Endothelial cell of umbilical vein (primary cell): ENCODE measurements around the gene LHX3. TPM values are rescaled to one million over a fixed set of nuclear protein-coding genes. Genes with fewer than 3 reads are reported as not detected.

ENCODE experiments used
- BruUV-seq: library from RNA; stranded (reverse); fragments of 400-500 nt; replicated peaks from 2 replicates; lab custom pipeline; 2021; lab: Mats Ljungman, UMichigan
- CTCF ChIA-PET: fragments of 300-600, 350-600 bp; sonication (Branson Sonifier 250); formaldehyde crosslinking; loops from one replicate; lab custom pipeline; 2021; ENCODE audit warnings: antibody characterized with exemption, inconsistent platforms; lab: Charles Lee
- POLR2A ChIA-PET: fragments of 300-600, 350-600 bp; sonication (Branson Sonifier 250); formaldehyde crosslinking; loops from one replicate; lab custom pipeline; 2021; ENCODE audit warnings: antibody characterized with exemption, inconsistent platforms; lab: Charles Lee
- DNase-seq: peaks from one replicate; pipeline ENCODE4 v3.0.0-alpha.2; 2011; ENCODE audit warnings: low read depth, low spot score
- FAIRE-seq: peaks from 2 replicates; lab custom pipeline; 2011; peaks lifted over from hg19 to GRCh38; lab: Jason Lieb, UNC
- H2AFZ ChIP-seq: 2 replicates; pipeline ENCODE4 v1.6.0; 2012; ENCODE audit warnings: low read depth, low read length, control low read depth, inconsistent platforms
- H3K27ac ChIP-seq: 2 replicates; pipeline ENCODE4 v1.5.1; 2011; ENCODE audit warnings: low read depth, mild to moderate bottlenecking, control low read depth, low read length, moderate library complexity; ENCODE audit not compliant: insufficient read depth
- H3K27me3 ChIP-seq, 2 experiments: 2 replicates each; pipeline versions ENCODE4 v1.6.0 to v1.6.1; 2011; ENCODE audit warnings: low read length in 2 of 2, mixed read lengths in 1 of 2; ENCODE audit not compliant: control insufficient read depth in 2 of 2, insufficient read depth in 2 of 2
- H3K36me3 ChIP-seq, 2 experiments: 2 replicates in 1 of 2; 3 replicates in 1 of 2; pipeline ENCODE4 v1.5.1; 2011; ENCODE audit warnings: low read length in 2 of 2, mild to moderate bottlenecking in 1 of 2, moderate library complexity in 1 of 2; ENCODE audit not compliant: control insufficient read depth in 2 of 2, insufficient read depth in 2 of 2; ENCODE audit errors: extremely low read depth in 1 of 2
- H3K4me1 ChIP-seq: 3 replicates; pipeline ENCODE4 v1.5.1; 2011; ENCODE audit warnings: mild to moderate bottlenecking, low read length; ENCODE audit not compliant: control insufficient read depth, insufficient read depth; ENCODE audit errors: extremely low read depth
- H3K4me2 ChIP-seq: 2 replicates; pipeline ENCODE4 v1.6.1; 2011; ENCODE audit warnings: low read length, control low read depth, mixed read lengths; ENCODE audit not compliant: insufficient read depth
- H3K4me3 ChIP-seq, 3 experiments: fragments of 200-600 bp in 1 of 3; sonication (generic), shearing (Covaris generic) in 1 of 3; replicated peaks in 1 of 3; 2 replicates each; pipeline ENCODE4 v1.5.1; 2011 to 2016; ENCODE audit warnings: control low read depth in 3 of 3, low read length in 3 of 3, mild to moderate bottlenecking in 2 of 3, inconsistent platforms in 1 of 3, low read depth in 1 of 3, moderate library complexity in 1 of 3; ENCODE audit not compliant: insufficient read depth in 1 of 3
- H3K79me2 ChIP-seq: 2 replicates; pipeline ENCODE4 v1.6.0; 2012; ENCODE audit warnings: low read length, inconsistent platforms; ENCODE audit not compliant: control insufficient read depth, insufficient read depth
- H3K9ac ChIP-seq: replicated peaks from 2 replicates; pipeline ENCODE3; 2011; ENCODE audit warnings: low read length, control low read depth; ENCODE audit not compliant: insufficient read depth; ENCODE audit errors: extremely low read depth
- H3K9me1 ChIP-seq: replicated peaks from 3 replicates; pipeline ENCODE4 v1.6.0; 2011; ENCODE audit warnings: mild to moderate bottlenecking, low read length; ENCODE audit not compliant: control insufficient read depth, insufficient read depth; ENCODE audit errors: extremely low read depth
- H3K9me3 ChIP-seq: replicated peaks from 2 replicates; pipeline ENCODE4 v1.5.1; 2012; ENCODE audit warnings: low read length, inconsistent platforms; ENCODE audit not compliant: control insufficient read depth, insufficient read depth
- H4K20me1 ChIP-seq: replicated peaks from 2 replicates; pipeline ENCODE3; 2011; ENCODE audit warnings: mild to moderate bottlenecking, low read length; ENCODE audit not compliant: control insufficient read depth, insufficient read depth; ENCODE audit errors: extremely low read depth
- CTCF ChIP-seq, 2 donors: IDR thresholded peaks; 1 replicate in 1 of 2; 2 replicates in 1 of 2; pipeline ENCODE4 v1.5.1; 2011; ENCODE audit warnings: low read length in 2 of 2, mild to moderate bottlenecking in 2 of 2, moderate library complexity in 2 of 2, control low read depth in 1 of 2, inconsistent platforms in 1 of 2, low read depth in 1 of 2; ENCODE audit not compliant: insufficient read depth in 1 of 2; ENCODE audit errors: extremely low read depth in 1 of 2
- EZH2 ChIP-seq: IDR thresholded peaks from 2 replicates; pipeline ENCODE4 v1.6.1; 2012; ENCODE audit warnings: borderline replicate concordance, low read depth, mild to moderate bottlenecking, moderate library complexity, low read length, inconsistent platforms; ENCODE audit not compliant: severe bottlenecking
- FOS ChIP-seq: IDR thresholded peaks from 2 replicates; pipeline ENCODE4 v1.6.1; 2011; ENCODE audit warnings: mild to moderate bottlenecking, low read length, moderate library complexity, borderline replicate concordance; ENCODE audit not compliant: insufficient read depth
- GATA2 ChIP-seq: IDR thresholded peaks from 2 replicates; pipeline ENCODE4 v1.7.0; 2011; ENCODE audit warnings: low read depth, mild to moderate bottlenecking, moderate library complexity, mixed read lengths, low read length; ENCODE audit not compliant: insufficient read length, insufficient read depth
- JUN ChIP-seq: IDR thresholded peaks from 2 replicates; pipeline ENCODE4 v1.6.1; 2011; ENCODE audit warnings: borderline replicate concordance, low read depth; ENCODE audit not compliant: insufficient read length, insufficient read depth
- MAX ChIP-seq: IDR thresholded peaks from 2 replicates; pipeline ENCODE4 v1.6.1; 2011; ENCODE audit not compliant: insufficient read depth, insufficient read length
- MYC ChIP-seq: IDR thresholded peaks from one replicate; pipeline ENCODE4 v1.6.1; 2011; ENCODE audit warnings: mild to moderate bottlenecking, low read depth, low read length
- POLR2A ChIP-seq: IDR thresholded peaks from 2 replicates; pipeline ENCODE4 v1.6.1; 2012; ENCODE audit warnings: low read depth, mild to moderate bottlenecking, control low read depth, low read length
- POLR2AphosphoS5 ChIP-seq: IDR thresholded peaks from 2 replicates; pipeline ENCODE4 v1.6.1; 2012; ENCODE audit warnings: low read depth, mild to moderate bottlenecking, control low read depth, low read length, moderate library complexity; ENCODE audit not compliant: insufficient read depth
- dilution Hi-C: fragments of 300-500 bp; cut with MboI; formaldehyde crosslinking; loops from one replicate; pipeline ENCODE4 v1.15.0; 2019; ENCODE audit warnings: low sequenced_read_pairs; ENCODE audit not compliant: extremely low pct_ligation_motif_present
- intact Hi-C: fragments of 100-400 bp; cut with micrococcal nuclease; formaldehyde crosslinking; loops from one replicate; pipeline ENCODE4 v1.10.0; 2022
- polyA plus RNA-seq, 4 experiments: library from polyadenylated mRNA; depleted of rRNA in 3 of 4; stranded (reverse) in 3 of 4; unstranded in 1 of 4; fragments of >200 nt; gene quantifications; 2 replicates each; pipeline versions ENCODE4 v1.2.1 to v1.2.3, GENCODE V29; 2011 to 2012; ENCODE audit warnings: missing spikeins in 1 of 4
- total RNA-seq: library from RNA; stranded (reverse); gene quantifications from 2 replicates; pipeline ENCODE4 v1.2.3, GENCODE V29; 2021

The LHX3 gene
- total and polyA plus RNA-seq, 2 donors (not counting 3 experiments of a cell fraction or from before 2014, with no cell fraction given) = not detected

DNA sequence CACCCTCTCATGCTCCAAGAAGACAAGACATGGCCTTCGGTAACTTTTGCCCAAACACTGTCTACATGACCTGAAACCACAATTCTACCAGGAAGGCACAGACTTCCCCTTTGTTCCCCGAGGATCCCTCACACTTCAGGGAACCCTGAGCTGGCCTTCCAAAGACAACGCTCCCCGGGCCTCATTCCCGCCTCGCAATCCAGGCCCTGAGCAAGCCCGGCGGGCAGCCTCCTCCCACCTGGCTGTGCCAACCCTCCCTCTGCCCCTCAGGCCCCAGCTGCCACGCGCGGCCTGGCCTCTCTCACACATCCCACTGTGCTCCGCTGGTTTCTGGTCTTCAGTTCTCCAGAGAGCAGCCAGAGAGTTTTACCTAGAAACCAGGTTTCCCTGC, 33.4 kb upstream of the LHX3 start:
- no peak for DNase-seq
- Histone ChIP-seq H3K27me3 (no peaks in the 10 kb centered on the region), H3K9me1 (no peaks in the 10 kb centered on the region), H3K9ac (no peak overlapping the region), H3K4me1 (no peaks in the 10 kb centered on the region), H3K79me2 (peaks cover 10% of the 10 kb centered on the region), H3K4me2 (no peak overlapping the region), H3K4me3 (no peak overlapping the region), H3K9me3 (no peaks in the 10 kb centered on the region), H4K20me1 (no peaks in the 10 kb centered on the region), H3K27ac (no peak overlapping the region), H3K36me3 (peaks cover 0 to 7% of the 10 kb centered on the region in 2 experiments), H2AFZ (no peak overlapping the region)
- no peak for FAIRE-seq
- ChIA-PET CTCF (interaction anchor here (1.3 kb wide), 1 partner anchor 10 kb away, joined by 6 read pairs; no protein-coding TSS in a partner anchor), POLR2A (no interaction called here)
- intact Hi-C loops = no loop called here
- TF ChIP-seq GATA2 = no peak
- TF ChIP-seq EZH2 = no peak
- TF ChIP-seq MAX = no peak
- TF ChIP-seq FOS = no peak
- no peak for TF ChIP-seq CTCF (IDR thresholded peaks at IDR 0.05; ENCODE audit: extremely low read depth in 1 of 2, insufficient read depth in 1 of 2, low read depth in 1 of 2, low read length in 2 of 2)
- TF ChIP-seq MYC = no peak
- TF ChIP-seq JUN = no peak
- no peak for TF ChIP-seq POLR2AphosphoS5
- TF ChIP-seq POLR2A = no peak
- BruUV-seq = no TSS peak
- dilution Hi-C loops = no loop called here
